SU-DHL-6 (cell line): ENCODE data around the gene NUBP2.

Experiments
- H2AFZ ChIP-seq: fragments of 200-600 bp; sonication (generic); 2 replicates; pipeline ENCODE4 v1.6.1; 2014; ENCODE audit warnings: low read depth, mild to moderate bottlenecking, moderate library complexity, mixed read lengths, antibody characterized with exemption, low read length; ENCODE audit not compliant: severe bottlenecking
- H3F3A ChIP-seq: fragments of 200-600 bp; shearing (Covaris generic); 2 replicates; pipeline ENCODE4 v1.6.0; 2016; ENCODE audit warnings: antibody characterized with exemption, mild to moderate bottlenecking; ENCODE audit not compliant: insufficient read depth
- H3K27ac ChIP-seq: fragments of 200-600 bp; sonication (generic); 2 replicates; pipeline ENCODE4 v1.5.1; 2016; ENCODE audit warnings: low read depth, mild to moderate bottlenecking, low read length, moderate library complexity, mixed read lengths
- H3K27me3 ChIP-seq: fragments of 200-600 bp; sonication (generic), shearing (Covaris generic); 2 replicates; pipeline ENCODE4 v1.6.0; 2014; ENCODE audit warnings: mild to moderate bottlenecking, low read length
- H3K36me3 ChIP-seq: fragments of 200-600 bp; sonication (generic); 2 replicates; pipeline ENCODE4 v1.6.1; 2014; ENCODE audit warnings: mild to moderate bottlenecking, low read length, mixed read lengths
- H3K4me2 ChIP-seq: fragments of 300-600, 200-600 bp; shearing (Covaris generic), sonication (generic); 2 replicates; pipeline ENCODE4 v1.6.0; 2014; ENCODE audit warnings: low read length, low read depth, mild to moderate bottlenecking; ENCODE audit not compliant: poor library complexity, severe bottlenecking
- H3K4me3 ChIP-seq: fragments of 200-600 bp; sonication (generic); 2 replicates; pipeline ENCODE4 v1.5.1; 2014; ENCODE audit warnings: antibody characterized with exemption, low read length, mild to moderate bottlenecking, mixed read lengths; ENCODE audit not compliant: insufficient read depth, poor library complexity, severe bottlenecking
- H3K79me2 ChIP-seq: fragments of 200-600 bp; sonication (generic); 2 replicates; pipeline ENCODE4 v1.6.1; 2014; ENCODE audit warnings: mild to moderate bottlenecking, low read length, moderate library complexity; ENCODE audit not compliant: insufficient read depth
- H3K9ac ChIP-seq: fragments of 200-600 bp; sonication (generic); 2 replicates; pipeline ENCODE4 v1.7.0; 2014; ENCODE audit warnings: mild to moderate bottlenecking, low read length
- H3K9me2 ChIP-seq: fragments of 200-600 bp; sonication (generic); replicated peaks from 2 replicates; pipeline ENCODE4 v1.6.1; 2014; ENCODE audit warnings: low read length; ENCODE audit not compliant: insufficient read depth
- H3K9me3 ChIP-seq: fragments of 200-600 bp; sonication (generic); 2 replicates; pipeline ENCODE4 v1.6.1; 2014; ENCODE audit warnings: low read length, mixed read lengths; ENCODE audit not compliant: insufficient read depth
- H4K20me1 ChIP-seq: fragments of 200-600 bp; sonication (generic); 2 replicates; pipeline ENCODE4 v1.6.1; 2014; ENCODE audit warnings: low read depth, mild to moderate bottlenecking, antibody characterized with exemption, low read length, moderate library complexity, mixed read lengths
- EZH2phosphoT487 ChIP-seq: fragments of 200-600 bp; sonication (generic), shearing (Covaris generic); conservative IDR thresholded peaks from 2 replicates; pipeline ENCODE4 v1.6.1; 2018; ENCODE audit warnings: mild to moderate bottlenecking, antibody characterized with exemption, low read length, moderate library complexity, mixed read lengths
- TF ChIP-seq, protein P1 (sequence below): fragments of 200-600 bp; sonication (generic); IDR thresholded peaks from one replicate; pipeline ENCODE4 v1.5.1; 2017; ENCODE audit warnings: antibody characterized with exemption, mild to moderate bottlenecking, low read length, moderate library complexity; ENCODE audit not compliant: insufficient read depth, poor library complexity, severe bottlenecking

Gene NUBP2

DNA sequence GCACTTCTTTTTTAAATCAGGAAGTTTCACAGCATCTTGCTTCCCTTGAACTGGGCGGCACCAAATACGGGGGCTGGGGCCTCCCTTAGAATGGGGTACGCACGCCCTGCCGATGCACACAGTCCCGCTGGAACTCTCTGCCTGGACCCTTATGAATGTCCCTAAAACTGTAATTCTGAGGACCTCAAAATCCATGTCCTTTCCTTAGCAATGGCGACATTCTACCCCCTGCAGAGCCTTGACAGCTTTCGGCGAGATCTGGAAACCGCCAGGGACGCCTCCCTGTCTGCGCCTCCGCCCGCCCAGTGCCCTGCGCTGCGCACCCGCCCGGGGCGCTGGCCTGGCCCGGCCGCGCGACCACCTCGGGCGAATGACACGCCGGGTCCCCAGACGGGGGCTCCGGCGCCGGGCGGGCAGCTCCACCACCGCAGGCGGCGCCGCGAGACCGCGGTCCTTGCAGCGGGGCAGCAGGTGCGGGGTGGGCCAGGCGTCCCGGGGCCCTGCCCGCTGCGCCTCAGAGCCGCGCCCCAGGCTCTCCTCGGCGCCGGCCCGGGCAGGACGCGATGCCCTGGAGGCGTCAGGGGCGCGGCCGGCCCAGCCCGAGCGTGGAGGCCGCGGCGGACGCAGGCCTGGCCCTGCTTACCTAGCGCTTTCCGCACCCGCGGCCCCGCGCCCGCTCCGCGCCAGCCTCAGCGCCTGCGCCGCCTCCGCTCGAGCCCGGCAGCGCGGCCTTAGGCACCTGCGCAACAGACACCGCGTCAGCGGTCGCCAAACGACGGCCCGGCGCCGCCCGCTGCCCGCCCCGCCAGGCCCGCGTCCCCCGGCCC is 43.3 kb downstream of the NUBP2 start:
- Histone ChIP-seq H3K9ac (peak overlapping the region; percentile 48; the same call in 1 of the 2 replicates), H3K9me2 (no peaks in the 10 kb centered on the region), H3K27me3 (no peaks in the 10 kb centered on the region), H3K9me3 (no peaks in the 10 kb centered on the region), H3K4me3 (peak overlapping the region; percentile 81), H3F3A (peaks cover 10% of the 10 kb centered on the region; the same call in 1 of the 2 replicates), H3K27ac (no peak overlapping the region), H3K36me3 (no peaks in the 10 kb centered on the region), H3K79me2 (peaks cover 5% of the 10 kb centered on the region; the same call in 1 of the 2 replicates), H2AFZ (peak overlapping the region; percentile 39), H4K20me1 (0 out of 2 replicates have a peak, but pooled peaks cover 3% of the 10 kb centered on the region), H3K4me2 (peak overlapping the region; percentile 54)
- TF ChIP-seq, protein P1, sequence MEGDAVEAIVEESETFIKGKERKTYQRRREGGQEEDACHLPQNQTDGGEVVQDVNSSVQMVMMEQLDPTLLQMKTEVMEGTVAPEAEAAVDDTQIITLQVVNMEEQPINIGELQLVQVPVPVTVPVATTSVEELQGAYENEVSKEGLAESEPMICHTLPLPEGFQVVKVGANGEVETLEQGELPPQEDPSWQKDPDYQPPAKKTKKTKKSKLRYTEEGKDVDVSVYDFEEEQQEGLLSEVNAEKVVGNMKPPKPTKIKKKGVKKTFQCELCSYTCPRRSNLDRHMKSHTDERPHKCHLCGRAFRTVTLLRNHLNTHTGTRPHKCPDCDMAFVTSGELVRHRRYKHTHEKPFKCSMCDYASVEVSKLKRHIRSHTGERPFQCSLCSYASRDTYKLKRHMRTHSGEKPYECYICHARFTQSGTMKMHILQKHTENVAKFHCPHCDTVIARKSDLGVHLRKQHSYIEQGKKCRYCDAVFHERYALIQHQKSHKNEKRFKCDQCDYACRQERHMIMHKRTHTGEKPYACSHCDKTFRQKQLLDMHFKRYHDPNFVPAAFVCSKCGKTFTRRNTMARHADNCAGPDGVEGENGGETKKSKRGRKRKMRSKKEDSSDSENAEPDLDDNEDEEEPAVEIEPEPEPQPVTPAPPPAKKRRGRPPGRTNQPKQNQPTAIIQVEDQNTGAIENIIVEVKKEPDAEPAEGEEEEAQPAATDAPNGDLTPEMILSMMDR = no peak
- TF ChIP-seq EZH2phosphoT487 = no peak

- H3K9me2 ChIP-seq = no peaks in the 10 kb centered on the region
- H4K20me1 ChIP-seq = 0 out of 2 replicates have a peak, but pooled peaks cover 3% of the 10 kb centered on the region
- peak within 1 kb of the TSS; percentile 81 for H3K4me3 ChIP-seq
- H3K4me2 ChIP-seq = peak within 1 kb of the TSS; percentile 54
- H3F3A ChIP-seq = peaks cover 12% of the 10 kb centered on the region; the same call in 1 of the 2 replicates
- no peaks in the 10 kb centered on the region for H3K9me3 ChIP-seq
- H2AFZ ChIP-seq = peak within 1 kb of the TSS; percentile 98
- H3K36me3 ChIP-seq = no peaks in the 10 kb centered on the region
- no peaks in the 10 kb centered on the region for H3K27me3 ChIP-seq
- H3K9ac ChIP-seq = peak within 1 kb of the TSS; percentile 74
- peaks cover 5% of the 10 kb centered on the region; the same call in 1 of the 2 replicates for H3K79me2 ChIP-seq
- H3K27ac ChIP-seq = peak within 1 kb of the TSS; percentile 24; the same call in 1 of the 2 replicates
- no peak for TF ChIP-seq EZH2phosphoT487
- TF ChIP-seq, protein P1 = no peak
These were observed 44.2 kb downstream of the NUBP2 start, which contains the start of the genes FAHD1 and HAGH for GRCh38 chr16:1826691-1827573. Gene FAHD1 (plus strand): TSS chr16:1827206. CDS start chr16:1827239, 33 bp downstream. Gene HAGH (minus strand): TSS chr16:1826825. CDS start chr16:1826787, 38 bp downstream.

DNA sequence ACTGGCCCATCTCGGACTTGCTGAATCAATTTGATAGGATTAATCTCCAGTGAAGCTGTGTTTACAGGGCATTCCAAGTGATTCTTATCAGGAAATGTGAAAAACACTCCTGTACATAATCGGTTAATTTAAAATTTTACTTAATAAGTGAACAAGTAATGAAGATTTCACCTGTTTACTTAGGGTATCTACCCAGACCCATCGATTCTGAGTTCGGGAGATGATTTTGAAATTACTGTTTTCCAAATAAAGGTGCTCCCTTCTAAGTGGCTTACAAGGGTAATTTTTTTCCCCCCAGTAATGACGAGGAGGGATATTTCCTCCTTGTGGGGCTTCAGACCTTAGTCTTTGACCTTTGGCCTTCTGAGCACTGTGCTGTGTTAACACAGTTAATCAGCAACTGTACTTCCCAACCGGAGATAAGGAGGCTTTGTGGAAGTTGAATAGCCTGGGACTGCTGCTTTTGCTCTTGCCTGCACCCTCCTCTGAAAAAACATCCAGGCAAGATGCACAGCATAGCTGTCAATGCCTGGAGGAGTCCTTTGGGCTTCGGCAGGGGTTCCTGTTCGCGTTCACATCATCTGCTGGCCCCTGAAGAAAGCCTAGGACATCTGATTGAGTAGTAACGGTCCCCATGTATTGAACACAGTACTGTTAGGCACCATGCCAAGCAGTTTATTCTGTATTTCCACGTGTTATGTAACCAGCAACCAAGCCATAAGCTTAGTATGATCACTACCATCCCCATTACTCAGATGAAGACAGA is 46.1 kb downstream of the NUBP2 start:
- H3K36me3 ChIP-seq = no peaks in the 10 kb centered on the region
- H3K27ac ChIP-seq = no peak overlapping the region
- H3K4me3 ChIP-seq = no peak overlapping the region
- H2AFZ ChIP-seq = no peak overlapping the region
- H3F3A ChIP-seq = peaks cover 12% of the 10 kb centered on the region; the same call in 1 of the 2 replicates
- no peaks in the 10 kb centered on the region for H3K9me2 ChIP-seq
- H4K20me1 ChIP-seq = 0 out of 2 replicates have a peak, but pooled peaks cover 3% of the 10 kb centered on the region
- no peaks in the 10 kb centered on the region for H3K27me3 ChIP-seq
- peak overlapping the region; percentile 54 for H3K4me2 ChIP-seq
- H3K9me3 ChIP-seq = no peaks in the 10 kb centered on the region
- H3K9ac ChIP-seq = 0 out of 2 replicates have a peak overlapping the region, but pooled peaks have one; percentile 5
- TF ChIP-seq, protein P1 = no peak
- TF ChIP-seq EZH2phosphoT487 = no peak
- H3K79me2 ChIP-seq = peaks cover 5% of the 10 kb centered on the region; the same call in 1 of the 2 replicates
